B cell (primary cell): ENCODE measurements around the gene SLC2A4. TPM values are rescaled to one million over a fixed set of nuclear protein-coding genes. Genes with fewer than 3 reads are reported as not detected.

Source experiments
- ATAC-seq: fragments of 200-7000 bp; cut with Tn5 transposase; one replicate; pipeline ENCODE4 v1.10.0; 2021; ENCODE audit warnings: low read depth, mild to moderate bottlenecking, moderate number of reproducible peaks, moderate library complexity
- CTCF ChIA-PET: fragments of 350-600 bp; sonication (Branson Sonifier 250); formaldehyde crosslinking; loops from one replicate; lab custom pipeline; 2021; ENCODE audit warnings: antibody characterized with exemption, inconsistent platforms; lab: Charles Lee
- POLR2A ChIA-PET: fragments of 350-600 bp; sonication (Branson Sonifier 250); formaldehyde crosslinking; loops from one replicate; lab custom pipeline; 2021; ENCODE audit warnings: antibody characterized with exemption; lab: Charles Lee
- DNase-seq: peaks from one replicate; pipeline ENCODE4 v3.0.0; 2013
- H2AFZ ChIP-seq: 2 replicates; pipeline ENCODE4 v1.6.1; 2012; ENCODE audit warnings: mild to moderate bottlenecking, low read depth, low read length; ENCODE audit not compliant: insufficient read depth, poor library complexity, severe bottlenecking
- H3K27ac ChIP-seq, 2 donors: 1 replicate in 1 of 2; 2 replicates in 1 of 2; pipeline ENCODE4 v1.5.1; 2012 to 2013; ENCODE audit warnings: low read length in 2 of 2, mild to moderate bottlenecking in 2 of 2, moderate library complexity in 1 of 2
- H3K27me3 ChIP-seq, 4 experiments: fragments of 200-600 bp in 1 of 4; sonication (generic) in 1 of 4; replicated peaks in 1 of 4; 1 replicate in 2 of 4; 2 replicates in 2 of 4; pipeline versions ENCODE4 v1.6.1 to v1.7.0; 2013 to 2016; ENCODE audit warnings: low read length in 3 of 4, mild to moderate bottlenecking in 2 of 4, mixed read lengths in 1 of 4, moderate library complexity in 1 of 4; ENCODE audit not compliant: insufficient read depth in 4 of 4, control insufficient read depth in 3 of 4; ENCODE audit errors: control extremely low read depth in 1 of 4
- H3K36me3 ChIP-seq, 2 experiments: replicated peaks in 1 of 2; 1 replicate in 1 of 2; 2 replicates in 1 of 2; pipeline versions ENCODE4 v1.6.1 to v1.7.1; 2013; ENCODE audit warnings: low read length in 1 of 2; ENCODE audit not compliant: insufficient read depth in 2 of 2, control insufficient read depth in 1 of 2; ENCODE audit errors: control extremely low read depth in 1 of 2, extremely low read depth in 1 of 2
- H3K4me1 ChIP-seq, 2 donors: fragments of 200-600 bp in 1 of 2; sonication (generic) in 1 of 2; 1 replicate in 1 of 2; 2 replicates in 1 of 2; pipeline versions ENCODE4 v1.5.1 to v1.6.1; 2013 to 2017; ENCODE audit warnings: low read length in 2 of 2; ENCODE audit not compliant: control insufficient read depth in 2 of 2, insufficient read depth in 2 of 2
- H3K4me2 ChIP-seq: replicated peaks from 2 replicates; pipeline ENCODE3; 2012; ENCODE audit warnings: mild to moderate bottlenecking, low read depth, low read length; ENCODE audit not compliant: poor library complexity, severe bottlenecking
- H3K4me3 ChIP-seq, 5 experiments: fragments of 200-600 bp in 1 of 5; sonication (generic) in 1 of 5; 1 replicate in 3 of 5; 2 replicates in 2 of 5; pipeline versions ENCODE4 v1.5.1 to v1.7.0; 2011 to 2016; ENCODE audit warnings: low read length in 4 of 5, mild to moderate bottlenecking in 4 of 5, low read depth in 2 of 5, control low read depth in 1 of 5, moderate library complexity in 1 of 5; ENCODE audit not compliant: insufficient read depth in 1 of 5; ENCODE audit errors: control extremely low read depth in 1 of 5, extremely low read depth in 1 of 5
- H3K79me2 ChIP-seq: fragments of 200-600 bp; sonication (generic); one replicate; pipeline ENCODE4 v1.6.0; 2016; ENCODE audit warnings: low read length; ENCODE audit not compliant: control insufficient read depth, insufficient read depth
- H3K9ac ChIP-seq: fragments of 200-600 bp; sonication (generic); 2 replicates; pipeline ENCODE4 v1.6.1; 2017; ENCODE audit warnings: mild to moderate bottlenecking, low read length, moderate library complexity
- H3K9me3 ChIP-seq, 3 donors: one replicate each; pipeline versions ENCODE4 v1.6.1 to v1.7.1; 2013; ENCODE audit warnings: low read length in 2 of 3; ENCODE audit not compliant: control insufficient read depth in 2 of 3, insufficient read depth in 1 of 3; ENCODE audit errors: control extremely low read depth in 1 of 3
- H4K20me1 ChIP-seq: 2 replicates; pipeline ENCODE4 v1.6.0; 2012; ENCODE audit warnings: mild to moderate bottlenecking, low read length; ENCODE audit not compliant: insufficient read depth, control insufficient read depth, poor library complexity, severe bottlenecking
- H3K27ac Mint-ChIP-seq: one replicate; pipeline ENCODE4 v1.8.0; 2021; ENCODE audit warnings: mixed read lengths
- H3K27me3 Mint-ChIP-seq: one replicate; pipeline ENCODE4 v1.8.0; 2021; ENCODE audit warnings: mixed read lengths
- H3K4me1 Mint-ChIP-seq: one replicate; pipeline ENCODE4 v1.8.0; 2021; ENCODE audit warnings: mixed read lengths
- H3K4me3 Mint-ChIP-seq: one replicate; pipeline ENCODE4 v1.8.0; 2021; ENCODE audit warnings: mixed read lengths
- H3K9me3 Mint-ChIP-seq: one replicate; pipeline ENCODE4 v1.8.0; 2022; ENCODE audit warnings: mixed read lengths; ENCODE audit not compliant: insufficient read depth
- CTCF ChIP-seq: fragments of 200-600 bp; IDR thresholded peaks from one replicate; pipeline ENCODE4 v1.8.0; 2022; ENCODE audit warnings: antibody characterized with exemption, mild to moderate bottlenecking
- EZH2 ChIP-seq: IDR thresholded peaks from 2 replicates; pipeline ENCODE4 v1.6.1; 2012; ENCODE audit warnings: borderline replicate concordance, low read depth, mild to moderate bottlenecking, moderate library complexity, low read length; ENCODE audit not compliant: insufficient read depth, poor library complexity, severe bottlenecking
- WGBS: methylation state at CpG from one replicate; pipeline ENCODE4 v1.1.5; 2013; ENCODE audit warnings: missing lambda C conversion rate; ENCODE audit not compliant: insufficient coverage; 5-methylcytosine and 5-hydroxymethylcytosine counted together
- intact Hi-C: fragments of 100-400 bp; cut with micrococcal nuclease; formaldehyde crosslinking; loops from one replicate; pipeline ENCODE4 v1.10.0; 2022
- polyA plus RNA-seq: library from polyadenylated mRNA; depleted of rRNA; stranded (reverse); fragments of >200 nt; gene quantifications from 2 replicates; pipeline ENCODE4 v1.2.3, GENCODE V29; 2012
- total RNA-seq, 2 donors: library from RNA; stranded (reverse); fragments of 120-200 nt in 1 of 2; gene quantifications; 1 replicate in 1 of 2; 2 replicates in 1 of 2; pipeline versions ENCODE4 v1.2.3 to v1.2.4, GENCODE V29; 2013 to 2022

Gene SLC2A4
- total and polyA plus RNA-seq, 2 donors (not counting 1 experiment from before 2014, with no cell fraction given): not detected

GRCh38 chr17:7329997-7330637 lies 48.6 kb downstream of the SLC2A4 start:
- peak; percentile 82 for DNase-seq
- Mint-ChIP-seq H3K9me3 (no peaks in the 10 kb centered on the region), H3K4me1 (peaks cover 43% of the 10 kb centered on the region), H3K27ac (peak overlapping the region; percentile 98), H3K4me3 (peak overlapping the region; percentile 96), H3K27me3 (no peaks in the 10 kb centered on the region)
- H4K20me1 ChIP-seq: no peaks in the 10 kb centered on the region
- intact Hi-C loops: loop anchor here (1.0 kb wide), 9 partner anchors 15 to 242 kb away; partner anchors contain the start of genes DVL2, EIF5A, ELP5 and GABARAP
- H3K79me2 ChIP-seq: peaks cover 30% of the 10 kb centered on the region
- H2AFZ ChIP-seq: peak overlapping the region; percentile 94
- no peaks in the 10 kb centered on the region for H3K27me3 ChIP-seq
- H3K9ac ChIP-seq: peak overlapping the region; percentile 86
- peaks cover 23 to 48% of the 10 kb centered on the region in 2 donors for H3K4me1 ChIP-seq
- ChIA-PET POLR2A (interaction anchor here (0.5 to 2.4 kb wide), 18 partner anchors 9 to 356 kb away, joined by 3 to 18 read pairs (median 5); partner anchors contain the start of genes CTDNEP1, ELP5, GABARAP and GPS2), CTCF (interaction anchor here (0.8 to 2.7 kb wide), 20 partner anchors 8 to 284 kb away, joined by 3 to 20 read pairs (median 5); partner anchors contain the start of genes ACADVL, DLG4, GABARAP and GPS2)
- ATAC-seq: peak; percentile 50
- TF ChIP-seq EZH2 (no peak), CTCF (no peak)
- no peaks in the 10 kb centered on the region for H3K9me3 ChIP-seq
- peaks cover 0 to 11% of the 10 kb centered on the region in 2 experiments for H3K36me3 ChIP-seq
- 1% methylated on average over 28 of the region's 34 CpGs for WGBS
- H3K4me3 ChIP-seq: peak overlapping the region; percentile 65 to 92 (median 81)
- peak overlapping the region; percentile 86 to 93 for H3K27ac ChIP-seq
- peak overlapping the region; percentile 88 for H3K4me2 ChIP-seq

- no peaks in the 10 kb centered on the region for H3K9me3 Mint-ChIP-seq
- Histone ChIP-seq H3K9me3 (no peaks in the 10 kb centered on the region), H4K20me1 (no peaks in the 10 kb centered on the region), H3K4me1 (peaks cover 27 to 54% of the 10 kb centered on the region in 2 donors), H3K27ac (peak overlapping the region; percentile 86 to 93), H2AFZ (peak overlapping the region; percentile 94), H3K4me2 (peak overlapping the region; percentile 88), H3K36me3 (peaks cover 0 to 6% of the 10 kb centered on the region in 2 experiments), H3K79me2 (peaks cover 35% of the 10 kb centered on the region), H3K9ac (peak overlapping the region; percentile 86), H3K27me3 (no peaks in the 10 kb centered on the region), H3K4me3 (peak overlapping the region in 4 of 5 experiments; percentile 65 to 86 (median 81))
- no peaks in the 10 kb centered on the region for H3K27me3 Mint-ChIP-seq
- DNase-seq (no peak), ATAC-seq (no peak)
- intact Hi-C loops: no loop called here
- TF ChIP-seq CTCF (no peak), EZH2 (no peak)
- H3K4me1 Mint-ChIP-seq: peaks cover 48% of the 10 kb centered on the region
- peak overlapping the region; percentile 98 for H3K27ac Mint-ChIP-seq
- POLR2A ChIA-PET: interaction anchor here (0.5 to 2.4 kb wide), 5 partner anchors 11 to 89 kb away, joined by 5 to 18 read pairs (median 12); partner anchors contain the start of gene GABARAP
- CTCF ChIA-PET: interaction anchor here (1.2 to 2.7 kb wide), 6 partner anchors 8 to 285 kb away, joined by 3 to 16 read pairs (median 6); partner anchors contain the start of gene TMEM95
- WGBS: 54% methylated on average over 12 of the region's 13 CpGs
- H3K4me3 Mint-ChIP-seq: peak overlapping the region; percentile 96
Observed at GRCh38 chr17:7330638-7331015, 49.1 kb downstream of the SLC2A4 start.
